SW480 (cell line): ENCODE measurements around the gene LMNTD2.
A peak's percentile ranks its signal among the peaks of the same experiment; 100 is the strongest.

Experiments
- DNase-seq: peaks from one replicate; pipeline ENCODE4 v3.0.0-alpha.2; 2016; ENCODE audit warnings: low spot score

The LMNTD2 gene

DNA sequence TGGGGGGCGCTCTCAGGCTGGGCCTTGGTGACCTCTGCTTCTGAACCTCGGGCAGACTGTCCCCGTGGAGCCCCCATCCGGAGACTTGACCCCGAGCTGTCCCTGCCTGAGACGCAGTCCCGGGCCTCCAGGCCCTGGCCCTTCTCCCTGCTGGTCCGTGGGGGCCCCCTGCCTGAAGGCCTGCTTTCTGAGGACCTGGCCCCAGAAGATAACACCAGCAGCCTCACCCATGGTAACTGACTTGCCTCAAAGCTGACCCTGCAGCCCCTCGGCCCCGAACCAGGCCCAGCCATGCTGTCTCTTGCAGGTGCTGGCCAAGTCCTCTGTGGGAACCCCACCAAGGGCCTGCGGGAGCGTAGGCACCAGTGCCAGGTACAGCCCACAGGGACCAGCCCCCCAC, 8.9 kb downstream of the LMNTD2 start:
- DNase-seq: no peak

DNA sequence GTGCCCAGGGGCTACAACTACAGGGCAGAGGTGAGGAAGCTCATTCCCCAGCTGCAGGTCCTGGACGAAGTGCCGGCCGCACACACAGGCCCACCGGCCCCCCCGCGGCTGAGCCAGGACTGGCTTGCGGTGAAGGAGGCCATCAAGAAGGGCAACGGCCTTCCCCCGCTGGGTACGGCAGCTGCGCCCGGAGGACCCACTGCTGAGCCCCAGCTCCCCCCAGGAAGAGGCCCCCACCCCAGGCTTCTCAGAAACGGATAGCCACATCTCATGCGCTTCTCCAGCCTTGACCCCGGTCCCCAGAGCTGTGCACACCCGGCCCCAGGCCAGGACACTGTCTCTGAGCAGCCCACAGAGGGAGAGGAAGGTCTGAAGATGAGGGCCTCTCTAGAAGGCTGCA, 9.4 kb downstream of the LMNTD2 start:
- DNase-seq: no peak

DNA sequence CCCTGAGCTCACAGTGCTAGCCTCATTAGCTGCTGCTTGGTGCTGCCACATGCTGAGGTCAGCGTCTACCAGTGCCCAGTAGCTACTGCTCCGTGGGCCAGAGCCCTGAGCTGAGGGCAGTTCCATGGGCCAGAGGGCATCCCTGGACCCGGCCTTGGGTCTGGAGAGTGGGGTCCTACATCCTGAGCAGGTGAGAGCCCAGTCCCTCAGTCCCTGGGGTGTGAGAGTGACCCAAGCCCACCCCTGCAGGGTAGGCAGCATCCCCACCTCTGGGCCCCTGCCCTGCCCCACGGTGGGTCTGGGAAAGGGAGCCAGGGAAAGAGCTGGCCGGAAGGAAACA, 9.8 kb downstream of the LMNTD2 start:
- DNase-seq: no peak

DNA sequence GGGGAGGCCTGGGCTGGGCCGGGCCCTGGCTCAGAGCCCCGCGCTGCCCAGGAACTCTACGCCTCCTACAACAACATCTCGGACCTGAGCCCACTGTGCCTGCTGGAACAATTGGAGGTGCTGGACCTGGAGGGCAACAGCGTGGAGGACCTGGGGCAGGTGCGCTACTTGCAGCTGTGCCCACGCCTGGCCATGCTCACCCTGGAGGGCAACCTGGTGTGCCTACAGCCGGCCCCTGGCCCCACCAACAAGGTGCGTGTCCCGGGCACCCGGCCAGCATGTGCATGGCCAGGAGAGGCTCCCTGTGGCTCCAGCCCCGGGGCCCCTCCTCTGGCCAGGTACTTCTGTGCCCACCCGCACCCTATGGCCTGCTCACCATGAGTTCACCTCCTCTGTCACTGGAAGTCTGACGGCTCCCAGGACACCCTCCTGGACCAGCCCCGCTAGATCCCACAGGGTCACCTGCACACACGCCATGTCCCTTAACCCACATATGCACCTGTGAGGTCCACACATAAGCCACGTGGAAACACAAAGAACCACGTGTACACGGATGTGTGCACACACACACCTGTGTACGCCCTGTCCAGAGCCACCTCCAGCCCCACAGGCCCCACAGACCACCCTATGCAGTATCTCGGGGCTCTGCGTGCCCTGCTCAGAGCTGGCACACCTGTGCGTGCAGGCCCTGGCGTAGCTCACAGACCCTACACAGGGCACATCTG, 10.4 kb downstream of the LMNTD2 start:
- no peak for DNase-seq

DNA sequence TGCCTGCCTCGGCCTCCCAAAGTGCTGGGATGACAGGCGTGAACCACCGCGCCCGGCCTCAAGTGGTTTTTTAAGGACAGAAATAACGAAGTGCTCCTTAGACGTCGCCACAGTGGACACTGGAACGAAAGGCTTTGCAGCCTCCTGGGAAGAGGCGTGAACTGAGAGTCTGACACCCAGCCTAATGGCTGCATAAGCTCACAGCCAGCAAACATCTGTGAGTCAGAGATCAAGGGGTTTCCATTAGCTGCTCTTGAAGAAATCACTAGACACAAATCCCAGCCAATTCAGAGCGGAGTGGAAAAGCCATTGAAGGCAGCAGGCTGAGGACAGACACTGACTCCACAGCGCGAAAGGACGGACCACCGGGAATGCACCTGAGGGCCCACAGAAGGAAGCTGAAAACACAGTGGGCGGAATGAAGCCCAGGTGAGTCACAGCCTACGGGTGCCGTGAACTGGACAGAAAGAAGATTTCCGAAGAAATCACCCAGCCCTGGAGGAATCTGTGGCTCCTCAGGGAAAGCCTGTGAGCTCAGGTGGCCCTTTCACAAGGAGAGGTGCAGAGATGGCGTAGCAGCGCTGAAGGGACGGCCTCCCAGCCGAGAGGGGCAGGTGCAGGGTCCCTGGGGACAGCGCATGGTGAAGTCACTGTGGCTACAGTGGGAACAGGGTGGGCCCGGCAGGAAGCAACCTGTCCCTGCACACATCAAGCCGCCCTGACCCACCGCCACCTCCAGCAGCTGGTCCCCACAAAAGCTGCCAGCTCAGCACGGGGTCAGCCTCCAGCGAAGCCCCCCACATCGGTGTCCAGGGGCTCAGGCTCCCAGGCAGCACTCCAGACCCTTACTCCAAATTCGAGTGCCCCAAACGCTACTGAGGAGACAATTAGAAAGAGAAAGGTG, 11.6 kb downstream of the LMNTD2 start:
- DNase-seq: no peak

DNA sequence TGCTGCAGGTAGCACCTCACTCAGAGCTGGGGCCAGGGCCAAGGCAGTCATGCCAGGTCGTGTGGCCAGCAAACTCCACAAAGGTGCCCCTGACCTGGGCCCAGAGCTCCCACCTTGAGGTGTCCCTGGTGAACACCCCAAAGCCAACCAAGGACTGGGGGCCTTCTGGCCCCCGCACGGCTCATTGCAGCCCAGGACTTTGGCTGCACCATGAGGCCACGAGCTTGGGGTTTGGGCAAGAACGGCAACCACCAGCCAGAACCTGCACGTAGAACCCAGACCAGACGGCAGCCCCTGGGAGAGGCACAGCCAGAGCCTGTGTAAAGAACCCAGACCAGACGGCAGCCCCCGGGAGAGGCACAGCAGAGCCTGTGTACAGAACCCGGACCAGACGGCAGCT, 15.4 kb downstream of the LMNTD2 start:
- DNase-seq: no peak

DNA sequence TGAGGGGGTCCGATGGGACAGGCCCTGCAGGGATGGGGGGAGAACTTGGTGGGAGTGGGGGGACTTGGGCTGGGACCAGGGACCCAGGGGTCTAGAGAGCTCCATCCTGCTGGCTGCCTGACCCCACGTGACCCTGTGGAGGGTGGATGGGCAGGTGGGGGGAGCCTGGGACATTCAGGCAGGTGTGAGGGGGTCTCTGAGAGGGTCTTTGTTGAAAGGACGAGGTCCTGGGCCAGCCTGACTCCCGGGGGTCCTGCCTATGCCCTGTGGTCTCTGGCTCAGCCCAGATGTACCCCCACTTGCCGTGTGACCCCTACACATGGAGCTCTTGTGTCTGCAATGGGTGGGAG, 15.7 kb downstream of the LMNTD2 start:
- DNase-seq: no peak

DNA sequence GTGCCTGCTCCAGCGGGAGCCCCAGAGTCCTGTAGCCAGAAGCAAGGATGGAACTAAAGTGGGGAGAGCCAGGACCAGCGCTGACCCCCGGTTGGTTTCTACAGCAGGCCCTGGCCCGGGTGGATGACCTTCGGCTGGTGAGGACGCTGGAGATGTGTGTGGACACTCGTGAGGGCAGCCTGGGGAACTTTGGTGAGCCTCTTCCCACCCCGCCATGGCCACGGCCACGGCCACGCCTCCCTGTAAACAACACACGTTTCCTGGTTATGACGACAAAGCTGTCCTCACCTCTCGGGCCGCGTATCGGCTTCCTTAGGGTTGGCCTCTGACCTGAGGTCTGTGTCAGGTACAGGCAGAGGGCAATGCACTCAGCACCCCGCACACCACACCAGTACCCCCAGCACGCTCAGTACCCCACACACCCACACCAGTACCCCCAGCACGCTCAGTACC, 19.1 kb downstream of the LMNTD2 start:
- DNase-seq: no peak

DNA sequence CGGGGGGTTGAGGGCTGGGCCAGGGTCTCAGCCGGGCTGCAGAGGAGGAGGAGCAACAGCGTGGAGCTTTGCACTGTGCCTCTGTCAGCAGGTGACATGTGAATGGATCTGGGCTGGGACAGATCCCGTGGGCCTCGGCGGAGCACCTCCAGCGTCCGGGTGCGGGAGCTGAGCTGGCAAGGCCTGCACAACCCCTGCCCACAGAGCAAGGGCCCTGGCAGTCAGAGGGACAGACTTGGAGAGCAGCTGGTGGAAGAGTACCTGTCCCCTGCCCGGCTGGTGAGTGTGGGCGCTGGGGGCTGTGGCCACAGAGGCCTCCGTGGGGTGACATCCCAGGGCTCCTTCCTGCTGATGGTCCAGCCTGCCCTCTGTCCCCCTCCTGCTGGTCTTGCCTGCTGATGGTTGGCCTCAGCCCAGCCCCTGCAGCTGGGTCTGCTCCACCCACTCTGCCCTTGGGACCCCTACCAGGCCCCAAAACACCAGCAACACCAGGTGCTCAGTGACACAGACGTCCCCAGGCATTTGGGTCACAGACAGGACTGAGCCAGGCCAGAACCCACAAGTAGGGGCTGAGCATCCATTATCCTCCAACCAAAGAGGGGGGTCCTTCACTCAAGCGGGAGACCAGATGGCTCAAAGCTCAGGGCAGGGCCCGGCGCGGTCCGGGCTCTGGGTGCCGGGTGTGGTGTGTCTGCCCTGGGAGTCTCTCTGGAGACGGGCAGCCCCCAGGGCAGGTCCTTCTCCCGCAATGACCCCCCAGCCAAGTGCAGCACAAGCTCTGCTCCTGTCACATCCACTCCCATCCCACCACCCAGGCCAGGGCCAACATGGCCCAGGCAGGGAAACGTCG, 19.7 kb downstream of the LMNTD2 start:
- DNase-seq: no peak

DNA sequence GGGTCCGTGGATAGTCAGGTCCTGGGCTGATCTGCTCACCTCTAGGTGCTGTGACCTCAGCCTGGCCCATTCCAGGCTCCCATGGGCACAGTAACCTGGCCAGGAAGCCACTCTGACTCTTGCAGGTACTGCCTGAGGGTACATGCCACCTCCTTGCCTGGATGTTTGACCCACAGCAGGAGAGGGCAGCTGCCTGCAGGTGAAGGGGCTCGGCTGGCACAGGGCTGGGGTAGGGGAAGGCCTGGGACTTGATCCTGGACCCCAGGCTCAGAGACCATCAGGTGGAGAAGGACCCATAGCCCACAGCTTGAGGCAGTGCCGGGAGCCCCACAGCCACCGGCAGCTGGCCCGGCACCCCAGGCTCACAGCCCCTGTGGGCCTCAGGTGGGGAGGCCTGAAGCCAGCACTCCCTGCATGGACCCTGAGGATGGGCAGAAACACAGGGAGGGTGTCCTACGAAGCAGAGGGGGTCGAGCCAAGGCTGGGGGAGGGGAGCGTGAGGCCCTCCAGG, 20.5 kb downstream of the LMNTD2 start:
- DNase-seq: no peak

DNA sequence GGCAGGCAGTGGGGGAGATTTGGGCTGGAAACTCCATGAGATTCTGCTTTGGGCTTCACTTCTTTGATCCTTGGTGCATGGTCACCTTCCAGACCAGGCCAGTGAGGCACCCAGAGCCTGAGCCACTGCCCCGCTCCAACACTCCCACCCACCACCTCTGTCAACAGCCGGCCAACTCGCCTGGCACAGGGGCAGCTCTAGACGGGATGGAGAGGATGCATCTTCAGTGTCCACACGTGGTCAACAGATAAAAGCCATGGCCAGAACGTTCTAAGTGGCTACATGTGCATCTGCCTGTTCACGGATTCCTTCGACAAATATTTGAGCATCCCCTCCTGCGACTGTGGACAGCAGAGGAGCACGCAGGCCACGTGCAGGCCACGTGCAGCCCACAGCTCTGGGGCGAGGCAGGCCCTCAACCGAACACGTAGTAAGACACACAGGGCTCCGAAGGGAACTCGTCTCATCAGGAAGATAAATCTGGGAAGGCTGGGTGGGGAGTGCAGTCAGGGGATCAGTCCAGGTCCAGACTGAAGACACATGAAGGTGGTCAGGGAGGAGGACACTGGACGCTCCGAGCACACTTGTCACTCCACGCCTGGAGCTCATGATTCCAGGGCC, 22.0 kb downstream of the LMNTD2 start:
- no peak for DNase-seq

DNA sequence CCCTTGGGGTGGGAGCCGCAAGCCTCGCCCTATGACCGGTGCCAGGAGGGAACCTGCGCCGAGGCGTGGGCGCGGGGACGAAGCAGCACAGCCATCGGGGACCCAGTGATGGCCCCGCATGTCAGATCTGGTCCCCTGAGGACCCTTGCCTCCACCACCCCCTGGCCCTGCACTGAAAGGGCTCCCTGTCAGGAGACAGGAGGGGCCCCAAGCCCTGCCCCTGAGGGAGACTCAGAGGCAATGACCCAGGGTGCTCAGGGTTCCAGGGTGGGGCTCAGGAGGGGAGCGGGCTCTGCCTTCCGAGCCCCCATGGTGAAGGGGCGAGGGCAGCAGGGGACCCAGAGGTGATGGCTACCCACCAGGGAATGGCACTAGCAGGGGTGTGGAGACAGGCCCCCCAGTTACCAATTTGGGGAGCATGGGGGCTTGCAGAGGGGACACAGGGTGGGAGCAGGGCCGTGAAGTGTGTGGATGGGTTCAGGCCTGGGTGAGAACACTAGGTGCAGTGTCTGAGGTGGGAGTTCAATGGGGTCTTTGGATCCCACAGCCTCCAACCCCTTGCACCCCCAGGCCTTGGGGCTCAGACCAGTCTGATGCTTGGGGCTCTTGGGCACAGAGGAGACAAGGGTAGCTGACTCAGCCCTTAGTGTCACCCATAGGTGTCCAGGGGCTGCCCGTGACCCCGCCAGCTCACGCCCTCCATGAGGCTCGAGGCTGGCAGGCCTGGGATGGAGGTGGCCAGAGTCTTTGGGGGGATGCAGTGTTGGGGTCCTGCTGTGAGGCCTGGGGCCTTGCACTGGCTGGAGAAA, 22.7 kb downstream of the LMNTD2 start:
- no peak for DNase-seq

DNA sequence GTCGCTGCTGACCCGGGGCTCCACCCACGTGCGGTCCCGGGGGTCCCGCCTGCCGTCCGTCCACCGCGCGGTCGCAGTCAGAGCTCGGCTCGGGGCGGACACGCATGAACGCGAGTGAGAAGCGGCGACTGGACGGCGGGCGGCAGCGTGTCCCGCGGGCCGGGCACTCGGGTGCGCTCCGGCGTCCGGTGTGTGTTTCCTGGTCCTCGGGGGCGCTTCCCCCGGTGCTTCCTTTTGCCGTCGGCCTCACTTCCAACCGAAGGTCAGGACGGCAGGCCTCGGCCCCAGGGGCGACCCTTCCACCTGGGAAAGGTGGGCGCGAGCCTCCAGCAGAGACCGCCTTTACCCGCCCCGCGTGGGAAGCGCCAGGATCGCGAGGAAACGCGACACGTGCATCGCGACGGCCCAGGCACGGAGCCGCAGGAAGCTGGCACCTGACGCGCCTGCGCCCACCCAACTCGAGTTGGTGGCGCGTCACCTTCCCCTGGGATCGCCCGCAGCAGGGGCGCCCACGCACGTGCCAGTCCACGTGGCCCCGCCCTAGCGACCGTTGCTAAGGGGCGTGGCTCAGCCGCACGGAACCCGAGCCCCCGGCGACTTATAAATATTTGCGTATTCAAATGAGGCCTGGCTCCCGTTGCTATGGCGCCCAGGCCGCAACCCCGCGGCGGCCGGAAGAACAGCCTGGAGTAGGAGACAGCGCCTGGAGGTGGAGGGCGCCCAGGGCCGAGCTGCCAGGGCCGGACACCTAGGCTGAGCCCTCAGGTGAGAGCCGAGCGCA, 23.5 kb downstream of the LMNTD2 start, which contains the start of gene LRRC56:
Gene LRRC56, plus strand, starts transcription at position 687 of the 781 bp plus-strand sequence. CDS start 3,158 bp downstream, outside the sequence.
- peak; percentile 93 for DNase-seq

DNA sequence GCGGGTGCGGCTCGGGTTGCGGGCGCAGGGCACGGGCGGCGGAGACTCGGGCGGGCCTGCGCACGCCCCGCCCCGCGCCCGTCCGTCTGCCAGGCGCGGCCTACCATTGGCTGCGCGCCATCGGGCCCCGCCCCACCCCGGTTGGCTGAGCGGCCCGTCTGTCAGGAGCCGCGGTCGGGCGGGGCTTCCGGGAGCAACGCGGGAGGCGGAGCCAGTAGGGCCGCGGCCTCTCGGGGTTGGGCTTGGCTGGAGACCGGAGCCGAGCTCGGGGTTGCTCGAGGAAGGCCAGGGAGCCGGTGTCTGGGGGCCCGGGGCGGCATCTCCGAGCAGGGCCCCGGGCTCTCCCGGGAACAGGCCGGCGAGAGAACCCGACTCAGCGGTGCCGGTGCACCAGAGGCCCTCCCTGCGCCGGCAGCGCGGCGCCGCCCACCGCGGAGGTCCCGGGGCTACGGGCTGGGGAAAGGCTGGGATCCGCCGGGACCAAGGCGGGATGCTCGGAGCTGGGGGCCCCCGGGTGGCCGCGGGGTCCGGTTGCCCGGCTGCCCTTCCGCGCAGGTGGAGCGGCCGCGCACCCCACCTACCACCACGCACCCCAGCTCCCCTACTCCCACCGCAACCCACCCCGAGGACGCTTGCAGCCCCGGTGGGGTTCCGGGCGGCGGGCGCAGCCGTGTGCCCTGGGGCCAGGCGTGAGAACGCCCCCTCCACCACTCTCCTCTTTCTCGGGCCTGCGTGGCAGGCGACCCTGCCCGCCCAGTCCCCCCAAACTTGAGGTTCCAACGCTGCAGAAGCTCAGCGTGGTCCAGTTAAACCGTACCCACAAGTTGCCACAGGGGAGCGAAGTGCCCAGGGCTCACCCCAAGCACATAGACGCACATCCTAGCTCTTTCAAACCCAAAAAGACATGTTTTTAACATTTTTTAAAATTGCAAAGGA, 24.8 kb downstream of the LMNTD2 start, which contains the start of gene HRAS:
Gene HRAS, minus strand, starts transcription at position 58 of the 936 bp plus-strand sequence.
- peak; percentile 89 for DNase-seq

DNA sequence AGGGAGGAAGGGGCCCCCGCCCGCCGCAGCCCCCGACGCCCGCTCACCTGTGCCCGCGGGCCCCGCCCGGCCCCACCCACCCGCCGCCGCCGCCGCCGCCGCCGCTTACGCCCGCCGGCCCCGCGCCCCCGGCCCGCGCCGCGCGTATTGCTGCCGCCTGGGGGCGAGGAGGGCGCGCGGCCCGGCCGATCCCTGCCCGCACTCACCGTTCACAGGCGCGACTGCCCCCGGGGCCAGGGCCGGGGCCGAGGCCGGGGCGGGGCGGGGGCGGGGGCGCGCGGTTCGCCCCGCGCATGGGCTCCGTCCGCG, 25.4 kb downstream of the LMNTD2 start:
- DNase-seq: no peak

DNA sequence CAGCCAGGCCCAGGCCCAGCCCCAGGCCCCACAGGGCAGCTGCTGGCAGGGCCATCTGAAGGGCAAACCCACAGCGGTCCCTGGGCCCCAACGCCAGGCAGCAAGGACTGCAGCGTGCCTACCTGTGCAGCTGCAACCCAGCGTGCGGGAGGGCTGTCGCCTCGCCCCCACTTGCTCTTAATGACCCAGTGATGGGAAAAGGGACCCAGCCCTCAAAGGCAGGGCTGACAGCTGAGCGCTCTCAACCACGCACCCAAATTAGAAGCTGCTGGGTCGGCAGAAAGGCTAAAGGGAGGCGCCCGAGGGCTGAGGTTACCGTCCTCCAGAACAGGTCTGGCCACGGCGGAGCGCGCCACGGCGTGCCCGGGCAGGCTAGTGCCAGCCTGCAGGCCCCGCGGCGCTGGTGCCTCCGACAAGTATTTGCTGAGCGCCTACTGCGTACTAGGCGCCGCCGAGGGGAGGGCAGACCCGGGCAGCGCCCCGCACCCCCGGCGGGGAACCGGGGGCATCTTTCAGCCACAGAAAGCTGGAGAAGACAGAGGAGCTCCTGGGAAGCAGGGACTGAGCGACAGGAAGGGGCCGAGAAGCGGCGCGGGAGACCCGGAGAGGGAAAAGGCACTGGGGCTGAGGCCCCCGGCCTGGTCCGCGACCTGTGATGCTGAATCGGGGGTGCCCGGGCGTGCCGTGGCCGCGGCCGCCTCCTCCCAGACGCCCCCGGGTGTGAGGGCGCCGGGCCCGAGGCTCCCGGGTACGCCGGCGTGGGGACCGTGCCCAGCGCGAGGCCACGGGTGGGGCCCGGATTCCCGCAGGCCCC, 25.9 kb downstream of the LMNTD2 start:
- no peak for DNase-seq

DNA sequence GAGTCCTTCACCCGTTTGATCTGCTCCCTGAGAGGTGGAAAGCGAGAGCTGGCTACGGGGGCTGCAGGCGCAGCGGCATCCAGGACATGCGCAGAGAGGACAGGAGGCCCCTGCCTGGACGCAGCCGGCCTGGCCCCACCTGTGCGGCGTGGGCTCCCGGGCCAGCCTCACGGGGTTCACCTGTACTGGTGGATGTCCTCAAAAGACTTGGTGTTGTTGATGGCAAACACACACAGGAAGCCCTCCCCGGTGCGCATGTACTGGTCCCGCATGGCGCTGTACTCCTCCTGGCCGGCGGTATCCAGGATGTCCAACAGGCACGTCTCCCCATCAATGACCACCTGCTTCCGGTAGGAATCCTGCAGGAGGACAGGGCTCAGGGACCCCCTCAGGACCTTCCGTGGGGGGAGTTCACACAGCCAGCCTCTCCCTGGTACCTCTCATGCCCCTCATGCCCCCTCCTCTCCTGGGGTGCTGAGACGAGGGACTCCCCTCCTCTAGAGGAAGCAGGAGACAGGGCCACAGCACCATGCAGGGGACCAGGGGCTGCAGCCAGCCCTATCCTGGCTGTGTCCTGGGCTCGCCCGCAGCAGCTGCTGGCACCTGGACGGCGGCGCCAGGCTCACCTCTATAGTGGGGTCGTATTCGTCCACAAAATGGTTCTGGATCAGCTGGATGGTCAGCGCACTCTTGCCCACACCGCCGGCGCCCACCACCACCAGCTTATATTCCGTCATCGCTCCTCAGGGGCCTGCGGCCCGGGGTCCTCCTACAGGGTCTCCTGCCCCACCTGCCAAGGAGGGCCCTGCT, 26.7 kb downstream of the LMNTD2 start:
- DNase-seq: no peak
